ENCODE measurements around the gene CXorf65.
A peak's percentile ranks its signal among the peaks of the same experiment; 100 is the strongest.

Gene CXorf65

DNA sequence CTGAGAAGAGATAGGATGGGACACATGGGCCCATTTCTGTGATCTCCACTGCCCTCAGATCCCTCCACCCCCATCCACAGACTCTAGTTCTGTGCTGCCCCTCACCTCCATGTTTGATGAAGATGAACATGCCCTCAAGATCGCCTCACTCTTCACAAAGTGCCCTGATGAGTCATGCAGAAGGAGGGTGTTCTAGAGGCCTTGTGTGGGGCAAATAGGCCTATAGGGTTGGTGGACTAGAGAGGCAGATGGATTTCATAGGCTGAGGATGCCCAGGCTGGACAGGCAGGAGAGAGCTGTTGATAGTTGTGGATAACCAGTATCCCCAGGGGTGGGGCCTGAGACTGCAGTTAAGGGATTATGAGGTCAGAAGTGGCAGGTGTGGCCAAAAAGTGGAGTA is at the start of gene CXorf65:
CXorf65 (minus strand) TSS at position 314 of the 400 bp plus-strand sequence; CDS start at position 130, 184 bp downstream.
- no peak for DNase-seq (ENCODE audit: low read depth, low spot score)

DNA sequence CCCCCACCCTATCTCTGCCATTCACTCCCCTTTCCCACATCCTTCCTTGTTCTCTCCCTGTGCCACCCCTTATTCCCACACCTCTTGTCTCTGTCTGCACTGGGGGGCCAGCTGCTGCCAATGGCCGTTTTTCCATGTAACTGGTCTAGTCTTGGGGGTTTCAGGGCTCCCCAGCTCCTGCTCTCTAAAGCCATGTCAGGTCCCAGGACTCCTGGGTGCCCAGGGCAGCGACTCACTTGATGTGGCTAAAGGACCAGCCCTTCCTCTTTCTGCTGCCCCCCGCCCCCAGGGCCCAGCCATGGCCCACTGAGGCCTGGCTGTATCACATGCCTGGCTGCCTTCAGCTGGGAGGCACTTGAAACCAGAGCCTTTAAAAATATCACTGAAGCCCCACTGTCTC is 48.1 kb upstream of the CXorf65 start:
- no peak for DNase-seq (ENCODE audit: low read depth, low spot score)

DNA sequence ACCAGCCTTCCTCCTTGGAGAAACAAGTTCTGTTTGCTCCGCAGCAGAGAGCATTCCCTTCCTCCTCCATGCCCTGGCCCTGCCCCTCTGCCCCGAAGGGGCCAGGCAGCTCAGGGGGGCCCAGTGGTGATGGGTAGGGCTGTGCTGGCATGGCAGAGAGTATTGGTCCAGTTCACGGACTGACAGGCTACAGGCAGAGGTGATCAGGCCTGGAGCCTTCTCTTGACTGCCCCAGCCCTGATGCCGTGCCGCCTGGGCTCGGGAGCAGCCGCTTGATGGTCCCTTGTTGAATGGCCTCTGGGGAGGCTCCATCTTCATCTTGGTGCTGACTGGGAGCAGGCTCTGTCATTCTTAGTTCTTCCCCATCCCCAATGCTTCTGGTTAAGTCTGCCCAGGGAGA is 47.7 kb upstream of the CXorf65 start:
- no peak for DNase-seq (ENCODE audit: low read depth, low spot score)

DNA sequence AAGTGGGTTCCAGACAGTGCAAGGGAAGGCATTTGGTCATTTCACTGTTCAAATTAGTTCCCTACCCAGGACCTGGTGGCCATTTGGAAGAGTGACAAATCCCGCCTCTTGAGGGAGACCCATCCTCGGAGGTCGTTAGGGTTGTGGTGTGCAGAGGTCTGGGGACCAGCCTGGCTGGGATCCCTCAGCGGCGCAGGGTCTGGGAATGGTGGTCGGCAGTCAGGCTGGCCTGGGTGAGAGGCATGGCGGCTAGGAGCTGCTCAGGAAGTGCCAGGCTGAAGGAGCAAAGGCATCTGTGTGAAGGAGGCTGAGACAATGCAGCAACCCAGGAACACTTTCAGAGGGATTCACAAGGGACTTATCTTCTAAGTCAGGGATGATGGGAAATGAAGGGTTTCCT is 44.8 kb upstream of the CXorf65 start:
- no peak for DNase-seq (ENCODE audit: low read depth, low spot score)

DNA sequence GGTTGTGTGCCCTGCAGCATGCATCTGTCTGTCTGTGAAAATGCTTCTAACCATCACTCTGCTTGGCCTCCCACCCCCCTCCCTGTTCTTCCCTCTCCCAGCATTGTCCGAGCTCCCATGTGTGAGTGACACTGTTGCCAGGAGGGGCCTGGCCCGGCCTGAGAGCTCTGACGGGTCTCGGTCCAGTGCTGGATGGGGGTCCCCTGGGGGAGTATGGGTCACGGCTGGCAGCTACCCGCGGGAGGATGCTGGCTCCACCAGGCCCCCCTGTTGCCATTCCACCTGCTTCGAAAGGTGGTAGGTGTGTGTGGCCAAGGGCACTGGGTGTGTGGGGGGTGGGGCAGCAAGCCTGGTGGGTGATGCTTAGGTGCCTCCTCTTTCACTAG is 41.7 kb upstream of the CXorf65 start:
- DNase-seq (ENCODE audit: low read depth, low spot score) = no peak

DNA sequence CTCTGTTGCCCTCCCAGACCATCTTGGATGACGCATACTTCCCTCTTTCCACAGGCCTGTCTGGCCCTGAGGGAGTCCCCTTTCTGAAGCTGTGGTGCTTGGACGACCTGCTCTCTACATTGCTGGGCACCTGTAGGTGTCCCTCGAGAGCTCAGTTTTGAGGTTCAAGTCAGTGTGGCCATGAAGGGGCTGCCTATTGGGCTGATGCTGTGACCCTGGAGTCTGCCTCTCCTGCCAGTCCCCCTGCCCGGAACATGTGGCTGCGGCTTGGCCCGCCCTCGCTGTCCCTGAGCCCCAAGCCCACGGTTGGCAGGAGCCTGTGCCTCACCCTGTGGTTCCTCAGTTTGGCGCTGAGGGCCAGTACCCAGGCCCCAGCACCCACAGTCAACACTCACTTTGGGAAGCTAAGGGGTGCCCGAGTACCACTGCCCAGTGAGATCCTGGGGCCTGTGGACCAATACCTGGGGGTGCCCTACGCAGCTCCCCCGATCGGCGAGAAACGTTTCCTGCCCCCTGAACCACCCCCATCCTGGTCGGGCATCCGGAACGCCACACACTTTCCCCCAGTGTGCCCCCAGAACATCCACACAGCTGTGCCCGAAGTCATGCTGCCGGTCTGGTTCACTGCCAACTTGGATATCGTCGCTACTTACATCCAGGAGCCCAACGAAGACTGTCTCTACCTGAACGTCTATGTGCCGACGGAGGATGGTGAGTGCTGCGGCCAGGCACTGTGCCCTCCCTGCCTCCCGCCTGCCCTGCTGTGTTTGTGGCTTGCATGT is 41.1 kb upstream of the CXorf65 start:
- DNase-seq (ENCODE audit: low read depth, low spot score) = no peak

DNA sequence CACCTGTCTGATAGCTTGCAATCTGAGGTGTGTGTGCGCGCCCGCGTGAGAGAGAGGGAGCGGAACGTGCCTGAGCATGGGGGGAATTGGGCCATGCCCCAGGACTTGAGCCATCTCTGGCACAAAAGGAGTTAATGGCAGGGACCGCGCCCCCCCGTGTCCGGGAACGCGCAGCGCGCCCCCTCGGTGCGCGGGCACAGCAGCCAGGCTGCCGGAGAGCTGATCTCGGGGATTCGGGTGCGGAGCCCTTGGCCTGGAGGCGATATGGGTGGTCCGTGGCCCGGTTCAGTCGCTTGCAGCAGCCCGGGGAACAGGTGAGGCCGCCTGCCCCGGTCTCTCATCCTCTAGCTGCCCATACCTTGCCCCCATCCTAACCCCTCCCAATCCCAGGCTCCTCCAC is 38.1 kb upstream of the CXorf65 start, which contains the start of gene NLGN3:
NLGN3 (plus strand) TSS at position 191 of the 400 bp plus-strand sequence. CDS start 2,909 bp downstream, outside the sequence.
- no peak for DNase-seq (ENCODE audit: low read depth, low spot score)

DNA sequence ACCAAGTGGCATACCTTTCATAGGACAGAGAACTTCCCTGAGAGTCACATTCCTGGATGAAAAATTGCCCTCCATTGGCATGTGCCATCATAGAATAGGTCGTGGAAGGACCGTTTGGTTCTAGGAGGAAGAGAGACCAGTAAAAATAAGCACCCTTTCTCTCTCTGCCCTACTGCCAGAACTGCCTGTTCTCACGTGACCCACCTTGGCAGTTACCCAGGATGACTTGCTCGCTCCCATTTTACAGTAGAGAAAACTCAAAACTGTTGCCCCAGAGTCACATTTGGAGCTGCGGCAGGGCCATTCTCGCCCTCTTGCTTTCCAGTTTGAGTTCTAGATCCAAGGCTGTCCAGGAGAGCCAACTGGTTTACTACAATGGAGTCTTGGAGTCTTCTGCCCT is 37.0 kb upstream of the CXorf65 start:
- no peak for DNase-seq (ENCODE audit: low read depth, low spot score)

DNA sequence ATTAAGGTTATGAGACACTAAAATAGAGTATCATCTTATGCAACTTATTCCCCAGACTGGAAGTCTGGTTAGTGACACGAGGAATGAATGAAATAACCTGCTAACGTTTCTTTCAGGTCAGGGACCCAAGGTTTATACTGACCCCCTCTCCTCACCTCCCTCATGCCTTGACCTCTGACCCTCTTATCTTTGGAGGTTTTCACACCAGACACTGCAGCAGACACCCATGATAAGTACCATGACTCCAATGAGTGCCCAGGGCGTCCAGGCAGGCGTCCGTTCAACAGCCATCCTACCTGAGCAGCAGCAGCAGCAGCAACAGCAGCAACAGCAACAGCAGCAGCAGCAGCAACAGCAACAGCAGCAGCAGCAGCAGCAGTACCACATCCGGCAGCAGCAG is 33.9 kb upstream of the CXorf65 start:
- DNase-seq (ENCODE audit: low read depth, low spot score) = no peak

DNA sequence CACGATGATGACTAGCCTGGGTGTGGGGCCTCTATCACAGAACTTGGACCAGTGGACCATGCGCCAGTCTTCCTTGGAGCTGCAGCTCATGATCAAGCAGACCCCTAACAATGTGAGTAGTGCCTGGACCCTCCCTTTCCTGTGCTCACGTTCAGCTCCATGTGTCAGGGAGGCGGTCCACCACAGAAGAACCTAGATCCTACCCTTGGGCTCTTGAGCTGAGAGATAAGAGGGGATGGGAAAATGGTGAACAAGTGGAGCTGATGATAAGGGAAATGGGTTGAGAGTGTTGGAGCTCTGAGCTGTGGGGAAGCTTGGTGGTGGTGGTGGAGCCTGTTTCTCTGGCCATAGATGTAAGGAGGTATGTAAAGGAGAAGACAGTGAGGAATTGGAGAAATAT is 25.0 kb upstream of the CXorf65 start:
- no peak for DNase-seq (ENCODE audit: low read depth, low spot score)

DNA sequence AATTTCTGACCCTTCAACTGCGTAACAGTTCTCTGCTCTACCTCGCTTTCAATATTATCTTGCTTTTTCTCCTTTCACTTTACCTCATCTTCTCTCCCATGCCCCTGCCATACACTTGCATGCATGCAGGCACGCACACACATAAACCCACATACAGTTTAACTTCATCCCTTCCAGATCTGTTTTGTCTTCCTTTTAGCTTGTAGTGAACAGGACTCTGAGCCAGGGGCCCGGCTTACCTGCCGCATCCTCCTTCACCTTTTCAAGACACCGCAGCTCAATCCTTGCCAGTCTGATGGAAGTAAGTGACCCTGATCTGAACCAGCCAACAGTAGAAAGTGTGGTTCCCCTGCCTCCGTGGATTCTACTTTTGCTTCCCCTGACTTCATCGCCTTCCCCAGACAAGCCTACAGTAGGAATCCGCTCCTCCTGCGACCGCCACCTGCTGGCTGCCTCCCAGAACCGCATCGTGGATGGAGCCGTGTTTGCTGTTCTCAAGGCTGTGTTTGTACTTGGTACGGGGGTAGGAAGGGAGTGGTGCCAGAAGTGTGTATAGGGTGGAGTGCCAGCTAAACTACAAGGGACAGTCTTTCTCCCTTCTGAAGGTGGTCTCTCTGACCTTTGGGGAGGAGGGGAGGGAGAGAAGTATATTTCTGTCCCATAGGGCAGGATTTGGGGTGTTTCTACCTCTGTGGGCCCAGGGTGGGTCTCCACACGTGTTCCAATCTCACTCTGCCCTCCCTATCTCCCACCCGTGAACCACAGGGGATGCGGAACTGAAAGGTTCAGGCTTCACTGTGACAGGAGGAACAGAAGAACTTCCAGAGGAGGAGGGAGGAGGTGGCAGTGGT is 22.6 kb upstream of the CXorf65 start:
- peak; percentile 44 for DNase-seq (ENCODE audit: low read depth, low spot score)

DNA sequence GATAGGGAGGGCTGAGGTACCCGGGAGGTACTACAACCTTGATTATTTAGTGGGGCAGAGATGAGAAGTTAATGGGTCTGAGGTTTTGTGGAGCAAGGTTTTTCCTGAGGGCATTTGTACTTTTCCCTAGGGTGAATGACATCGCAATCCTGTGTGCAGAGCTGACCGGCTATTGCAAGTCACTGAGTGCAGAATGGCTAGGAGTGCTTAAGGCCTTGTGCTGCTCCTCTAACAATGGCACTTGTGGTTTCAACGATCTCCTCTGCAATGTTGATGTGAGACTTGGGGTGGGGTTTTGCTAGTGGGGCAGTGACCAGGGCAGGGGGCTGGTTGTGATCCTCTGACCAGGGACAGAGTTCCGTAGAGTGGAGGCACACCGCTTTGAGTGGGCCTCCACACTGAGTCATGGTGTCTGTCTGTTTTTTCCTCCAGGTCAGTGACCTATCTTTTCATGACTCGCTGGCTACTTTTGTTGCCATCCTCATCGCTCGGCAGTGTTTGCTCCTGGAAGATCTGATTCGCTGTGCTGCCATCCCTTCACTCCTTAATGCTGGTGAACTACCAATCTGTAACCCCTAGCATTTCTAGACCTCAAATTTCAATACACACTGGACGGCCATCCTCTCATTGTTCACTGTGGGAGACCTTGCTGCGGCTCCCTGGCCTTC is 21.8 kb upstream of the CXorf65 start:
- no peak for DNase-seq (ENCODE audit: low read depth, low spot score)

DNA sequence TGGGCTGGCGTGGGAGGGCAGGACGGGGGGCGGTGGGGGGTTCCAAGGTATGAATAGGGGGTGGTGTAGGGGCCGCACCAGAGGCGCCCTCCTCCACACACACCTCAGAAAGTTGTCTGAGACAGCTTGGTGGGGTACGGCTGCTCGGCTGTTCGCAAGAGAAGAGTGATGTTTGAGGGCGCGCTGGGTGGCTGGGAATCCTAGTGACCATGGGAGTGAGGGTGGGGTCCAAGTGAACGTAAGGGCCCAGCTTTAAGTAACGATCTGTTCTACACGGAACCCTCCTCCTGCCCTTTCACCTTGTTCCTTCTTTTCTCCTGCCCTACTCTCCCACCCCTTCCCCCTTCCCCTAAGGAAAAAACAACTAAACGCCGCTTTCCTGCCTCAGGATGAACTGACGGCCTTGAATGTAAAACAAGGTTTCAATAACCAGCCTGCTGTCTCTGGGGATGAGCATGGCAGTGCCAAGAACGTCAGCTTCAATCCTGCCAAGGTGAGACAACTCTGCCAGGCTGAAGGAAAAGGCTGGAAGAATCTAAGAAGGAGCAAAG is 12.5 kb upstream of the CXorf65 start:
- no peak for DNase-seq (ENCODE audit: low read depth, low spot score)

DNA sequence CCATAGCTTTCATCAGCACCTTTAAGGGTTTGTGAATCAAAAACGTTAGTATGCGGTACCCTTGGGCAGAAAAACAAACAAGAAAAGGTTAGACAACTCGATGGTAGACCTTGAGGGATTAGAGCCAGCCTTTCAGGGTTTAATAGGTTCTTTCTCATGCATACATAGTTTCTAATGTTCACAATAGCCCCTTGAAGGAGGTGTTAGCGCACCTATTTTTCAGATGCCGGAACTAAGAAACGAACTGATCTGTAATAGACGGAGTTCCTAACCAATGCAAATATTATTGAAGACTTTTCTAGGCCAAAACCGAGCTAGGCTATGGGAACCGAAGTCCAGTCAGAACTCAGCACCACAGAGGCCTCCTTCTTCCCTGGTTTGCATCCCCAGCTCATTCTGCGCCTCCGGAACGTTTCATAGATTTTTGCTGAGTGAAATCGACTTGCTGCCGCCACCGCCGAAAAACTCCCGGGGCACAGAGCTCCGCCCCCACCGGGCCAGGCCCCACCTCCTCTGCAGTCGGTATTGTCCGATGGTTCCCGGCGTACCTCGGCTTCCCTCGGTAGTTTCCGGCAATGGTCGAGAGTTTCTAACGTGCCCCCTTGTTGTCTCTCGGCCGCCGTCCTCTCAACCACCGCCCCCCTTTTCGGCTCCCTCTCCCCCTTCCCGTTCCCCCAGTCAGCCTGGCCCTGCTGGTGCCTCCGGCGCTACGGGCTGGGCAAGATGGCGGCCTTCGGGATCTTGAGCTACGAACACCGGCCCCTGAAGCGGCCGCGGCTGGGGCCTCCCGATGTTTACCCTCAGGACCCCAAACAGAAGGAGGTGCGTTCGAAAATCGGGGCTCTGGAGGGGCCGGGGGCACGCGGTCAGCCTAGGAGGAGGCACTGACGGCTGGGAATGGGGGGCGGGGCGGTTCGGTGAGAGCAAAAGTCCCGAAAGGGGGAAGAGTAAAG is 11.8 kb upstream of the CXorf65 start, which contains the start of gene MED12:
MED12 (plus strand) TSS at position 565 of the 953 bp plus-strand sequence; CDS start at position 724, 159 bp downstream.
- peak; percentile 56 for DNase-seq (ENCODE audit: low read depth, low spot score)

DNA sequence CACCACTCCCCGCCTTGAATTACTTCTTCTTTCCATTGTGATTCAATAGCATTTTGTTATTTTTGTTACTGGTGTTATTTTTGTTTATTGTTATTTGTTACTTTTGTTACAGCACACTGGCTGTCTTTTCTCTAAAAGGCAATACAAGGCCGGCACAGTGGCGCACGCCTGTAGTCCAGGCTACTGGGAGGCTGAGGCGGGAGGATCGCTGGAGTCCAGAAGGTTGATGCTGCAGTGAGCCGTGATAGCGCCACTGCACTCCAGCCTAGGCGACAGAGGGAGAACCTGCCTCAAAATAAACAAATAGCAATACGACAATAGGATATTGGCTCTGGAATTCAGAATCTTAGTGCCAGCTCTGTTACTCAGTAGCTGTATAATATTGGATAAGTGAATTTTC is 10.8 kb upstream of the CXorf65 start:
- DNase-seq (ENCODE audit: low read depth, low spot score) = no peak

DNA sequence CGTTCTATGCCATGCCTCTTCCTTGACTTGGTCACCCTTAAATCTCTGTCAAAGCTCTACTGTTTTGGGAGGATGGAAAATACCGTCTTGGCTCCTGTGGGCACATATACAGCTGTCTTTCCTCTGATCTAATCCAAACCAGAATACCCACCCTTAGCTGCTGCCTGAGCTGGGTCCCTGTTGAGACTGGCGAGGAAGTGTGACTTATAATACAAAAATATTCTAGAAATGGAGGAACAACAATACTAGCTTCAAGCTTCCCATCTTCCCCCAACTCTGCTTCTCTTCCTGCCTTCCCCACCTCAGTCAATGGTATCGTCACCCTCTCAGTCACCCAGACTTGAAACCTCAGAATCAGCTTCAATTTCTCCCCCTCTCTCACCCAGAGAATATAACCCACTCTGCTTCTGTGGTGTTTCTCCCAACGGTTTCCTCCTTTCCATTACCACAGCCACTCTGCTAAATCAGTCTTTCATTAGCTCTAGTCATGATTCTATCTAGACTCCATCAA is 5.4 kb upstream of the CXorf65 start:
- no peak for DNase-seq (ENCODE audit: low read depth, low spot score)

DNA sequence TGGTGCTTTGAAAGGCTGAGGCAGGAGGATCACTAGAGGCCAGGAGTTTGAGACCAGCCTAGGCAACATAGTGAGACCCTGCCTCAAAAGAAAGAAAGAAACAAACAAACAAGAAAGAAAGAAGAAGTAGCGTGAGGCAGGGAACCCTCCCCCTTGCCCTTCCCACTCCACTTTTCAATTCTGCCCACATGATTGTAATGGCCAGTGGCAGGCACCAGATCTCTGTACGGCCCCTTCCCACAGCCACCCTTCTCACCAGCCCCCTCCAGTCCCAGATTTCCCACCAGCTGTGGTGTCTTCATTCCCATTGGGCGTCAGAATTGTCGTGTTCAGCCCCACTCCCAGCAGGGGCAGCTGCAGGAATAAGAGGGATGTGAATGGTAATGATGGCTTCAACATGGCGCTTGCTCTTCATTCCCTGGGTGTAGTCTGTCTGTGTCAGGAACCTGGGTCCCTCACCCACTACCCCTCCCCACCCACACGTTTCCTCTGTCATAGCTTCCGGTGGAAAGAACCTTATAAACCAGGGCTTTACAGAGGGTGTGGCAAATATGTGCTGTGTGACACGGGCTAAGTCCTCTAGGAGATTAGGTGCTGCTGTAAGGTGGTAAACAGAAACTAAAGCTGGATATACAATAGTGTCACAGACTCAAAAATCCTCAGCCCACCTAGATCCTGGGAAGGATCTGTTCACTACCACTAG is 4.8 kb upstream of the CXorf65 start, which contains the start of gene IL2RG:
IL2RG (minus strand) TSS at position 437 of the 703 bp plus-strand sequence; CDS start at position 399, 38 bp downstream.
- DNase-seq (ENCODE audit: low read depth, low spot score) = peak; percentile 69

DNA sequence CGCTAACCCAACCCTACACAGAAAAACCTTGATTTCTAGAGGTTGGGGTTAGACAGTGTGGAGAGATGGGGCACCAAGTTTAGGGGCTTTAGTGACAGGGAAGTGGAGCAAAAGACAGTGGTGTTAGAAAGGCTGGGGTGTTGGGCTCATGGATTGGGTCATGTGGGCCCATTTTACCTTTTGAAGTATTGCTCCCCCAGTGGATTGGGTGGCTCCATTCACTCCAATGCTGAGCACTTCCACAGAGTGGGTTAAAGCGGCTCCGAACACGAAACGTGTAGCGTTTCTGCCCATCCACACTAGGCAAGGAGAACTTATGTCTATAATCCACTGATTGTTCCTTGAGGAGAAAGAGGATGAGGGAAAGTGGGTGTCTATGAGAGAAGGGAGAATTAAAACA is 2.5 kb upstream of the CXorf65 start:
- no peak for DNase-seq (ENCODE audit: low read depth, low spot score)

DNA sequence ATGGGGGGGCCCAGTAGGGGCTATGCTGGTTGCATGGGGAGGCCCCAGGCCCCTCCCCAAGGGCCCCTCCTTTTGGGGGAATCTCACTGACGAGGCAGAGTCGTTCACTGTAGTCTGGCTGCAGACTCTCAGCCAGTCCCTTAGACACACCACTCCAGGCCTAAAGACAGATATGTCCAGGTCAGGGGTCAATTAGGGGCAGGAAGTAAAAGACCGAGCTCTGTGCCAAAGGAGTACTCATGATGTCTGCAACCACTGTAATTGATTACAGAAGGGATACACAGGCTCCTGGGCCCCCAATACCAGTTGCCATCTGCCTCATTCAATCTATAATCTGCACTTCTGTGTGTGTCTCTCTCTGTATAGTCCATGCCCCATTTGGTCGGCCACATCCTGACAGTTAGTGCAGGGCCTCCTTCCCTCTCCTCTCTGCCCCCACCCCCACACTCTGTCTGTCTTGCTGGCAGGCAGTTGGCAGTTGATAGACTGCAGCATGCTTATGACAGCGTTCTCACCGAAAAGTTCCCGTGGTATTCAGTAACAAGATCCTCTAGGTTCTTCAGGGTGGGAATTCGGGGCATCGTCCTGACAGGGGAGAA is 1.3 kb upstream of the CXorf65 start:
- DNase-seq (ENCODE audit: low read depth, low spot score) = no peak

Measured in activated CD4-positive, CD25-positive, alpha-beta regulatory T cell treated with anti-CD3 and anti-CD28 coated beads, Interleukin-2, amount 50 U/mL, for 16 hours (primary cell).